ENCODE data around the gene KANK3.
"Not testable (repeated sequence)": the region's sequence is repeated elsewhere in the genome, so short reads cannot be mapped to it uniquely, and the experiment has no call there.

The KANK3 gene

GRCh38 chr19:8319807-8320520 lies 23.1 kb downstream of the KANK3 start:
- DNase-seq (ENCODE audit: low read depth, low spot score), result no peak
- CTCF ChIA-PET, result interaction anchor here (0.9 to 2.1 kb wide), 6 partner anchors 9 to 259 kb away, joined by 3 to 10 read pairs (median 4); no protein-coding TSS in a partner anchor
- H3K4me3 ChIP-seq (ENCODE audit: low read depth, low read length), result peak overlapping the region; percentile 99
- TF ChIP-seq CTCF (IDR thresholded peaks at IDR 0.05; ENCODE audit: insufficient read depth, low read length, missing control alignments), result no peak
- POLR2A ChIA-PET, result no interaction called here

GRCh38 chr19:8318835-8319234 lies 24.2 kb downstream of the KANK3 start:
- POLR2A ChIA-PET, result interaction anchor here (0.7 kb wide), 1 partner anchor 35 kb away, joined by 5 read pairs; no protein-coding TSS in a partner anchor
- CTCF ChIA-PET, result interaction anchor here (0.9 to 1.5 kb wide), 2 partner anchors 187 to 259 kb away, joined by 3 read pairs; no protein-coding TSS in a partner anchor
- DNase-seq (ENCODE audit: low read depth, low spot score); H3K4me3 ChIP-seq (ENCODE audit: low read depth, low read length): not testable (repeated sequence)

GRCh38 chr19:8316351-8317125 lies 26.5 kb downstream of the KANK3 start:
- no peak for DNase-seq (ENCODE audit: low read depth, low spot score)
- TF ChIP-seq CTCF (IDR thresholded peaks at IDR 0.05; ENCODE audit: insufficient read depth, low read length, missing control alignments), result no peak
- H3K4me3 ChIP-seq (ENCODE audit: low read depth, low read length), result no peak overlapping the region
- ChIA-PET CTCF (interaction anchor here (1.2 to 1.4 kb wide), 2 partner anchors 262 to 265 kb away, joined by 3 to 4 read pairs; no protein-coding TSS in a partner anchor), POLR2A (interaction anchor here (0.6 kb wide), 1 partner anchor 99 kb away, joined by 3 read pairs; no protein-coding TSS in a partner anchor)

- DNase-seq (ENCODE audit: low read depth, low spot score); POLR2A ChIA-PET; H3K4me3 ChIP-seq (ENCODE audit: low read depth, low read length); CTCF ChIA-PET: not testable (repeated sequence)
These were observed 28.0 kb downstream of the KANK3 start for GRCh38 chr19:8314981-8315640.

GRCh38 chr19:8311461-8312260 lies 31.4 kb downstream of the KANK3 start:
- no peak for TF ChIP-seq CTCF (IDR thresholded peaks at IDR 0.05; ENCODE audit: insufficient read depth, low read length, missing control alignments)
- no peak overlapping the region for H3K4me3 ChIP-seq (ENCODE audit: low read depth, low read length)
- CTCF ChIA-PET, result interaction anchor here (0.6 to 1.5 kb wide), 2 partner anchors 9 to 45 kb away, joined by 3 to 5 read pairs; partner anchors contain the start of genes NDUFA7 and RPS28
- DNase-seq (ENCODE audit: low read depth, low spot score), result no peak
- POLR2A ChIA-PET, result interaction anchor here (0.5 to 0.7 kb wide), 2 partner anchors 10 to 305 kb away, joined by 3 read pairs; partner anchors contain the start of genes NDUFA7 and RPS28

- H3K4me3 ChIP-seq (ENCODE audit: low read depth, low read length), result no peak overlapping the region
- ChIA-PET CTCF (interaction anchor here (1.5 kb wide), 1 partner anchor 10 kb away, joined by 5 read pairs; the partner anchor contains the start of genes NDUFA7 and RPS28), POLR2A (no interaction called here)
- no peak for TF ChIP-seq CTCF (IDR thresholded peaks at IDR 0.05; ENCODE audit: insufficient read depth, low read length, missing control alignments)
- DNase-seq (ENCODE audit: low read depth, low spot score), result no peak
These were observed 32.6 kb downstream of the KANK3 start for GRCh38 chr19:8310342-8311055.

All from AG04449 (cell line).